ENCODE data around the gene PXK. TPM values are rescaled to one million over a fixed set of nuclear protein-coding genes. Genes with fewer than 3 reads are reported as not detected.
A peak's percentile ranks its signal among the peaks of the same experiment; 100 is the strongest.
"Not testable (repeated sequence)": the region's sequence is repeated elsewhere in the genome, so short reads cannot be mapped to it uniquely, and the experiment has no call there.

Gene PXK
- total RNA-seq (2014; rRNA removed; shearing (Covaris generic)) = 9.3 and 15.2 TPM in 2 replicates

GRCh38 chr3:58332575-58333188 is at the start of gene PXK:
TSS of gene PXK (plus strand) at chr3:58332892. CDS start at chr3:58332989, 97 bp downstream.
- peak; percentile 21 for DNase-seq (ENCODE audit: low spot score)

DNA sequence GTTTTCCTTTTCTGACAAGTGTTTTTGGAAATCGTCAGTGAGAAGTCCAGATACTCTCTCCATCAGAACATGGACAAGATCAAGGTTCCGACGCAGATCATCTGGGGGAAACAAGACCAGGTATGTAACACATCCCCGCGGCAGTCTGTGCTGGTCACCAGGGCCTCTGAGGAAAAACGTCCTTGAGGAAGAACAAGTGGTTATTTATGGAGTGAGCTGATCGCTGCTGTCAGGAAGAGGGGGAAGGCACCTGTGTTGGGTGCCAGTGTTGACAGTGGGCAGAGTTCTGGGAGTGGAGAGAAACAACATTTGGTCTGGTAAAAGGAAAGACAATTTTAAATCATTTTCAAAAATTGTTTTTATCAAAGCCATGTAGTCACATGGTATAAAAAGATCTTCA is 47.4 kb upstream of the PXK start:
- DNase-seq (ENCODE audit: low spot score) = no peak

- no peak for DNase-seq (ENCODE audit: low spot score)
Measured at GRCh38 chr3:58287354-58287753, 45.3 kb upstream of the PXK start.

- DNase-seq (ENCODE audit: low spot score) = no peak
Measured at GRCh38 chr3:58288011-58288728, 44.5 kb upstream of the PXK start.

DNA sequence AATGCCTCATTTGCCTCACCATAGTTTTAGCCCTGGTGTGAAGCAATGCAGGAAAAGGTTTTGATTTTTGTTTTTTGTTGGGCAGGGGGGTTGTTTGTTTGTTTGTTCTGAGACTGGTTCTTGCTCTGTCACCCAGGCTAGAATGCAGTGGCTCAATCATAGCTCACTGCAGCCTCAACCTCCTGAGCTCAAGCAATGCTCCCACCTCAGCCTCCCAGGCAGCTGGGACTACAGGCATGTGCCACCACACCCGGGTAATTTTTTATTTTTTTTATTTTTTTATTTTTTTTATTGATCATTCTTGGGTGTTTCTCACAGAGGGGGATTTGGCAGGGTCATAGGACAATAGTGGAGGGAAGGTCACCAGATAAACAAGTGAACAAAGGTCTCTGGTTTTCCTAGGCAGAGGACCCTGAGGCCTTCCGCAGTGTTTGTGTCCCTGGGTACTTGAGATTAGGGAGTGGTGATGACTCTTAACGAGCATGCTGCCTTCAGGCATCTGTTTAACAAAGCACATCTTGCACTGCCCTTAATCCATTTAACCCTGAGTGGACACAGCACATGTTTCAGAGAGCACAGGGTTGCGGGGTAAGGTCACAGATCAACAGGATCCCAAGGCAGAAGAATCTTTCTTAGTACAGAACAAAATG is 43.6 kb upstream of the PXK start:
- DNase-seq (ENCODE audit: low spot score) = not testable (repeated sequence)

GRCh38 chr3:58290446-58290845 is 42.2 kb upstream of the PXK start:
- not testable (repeated sequence) for DNase-seq (ENCODE audit: low spot score)

DNA sequence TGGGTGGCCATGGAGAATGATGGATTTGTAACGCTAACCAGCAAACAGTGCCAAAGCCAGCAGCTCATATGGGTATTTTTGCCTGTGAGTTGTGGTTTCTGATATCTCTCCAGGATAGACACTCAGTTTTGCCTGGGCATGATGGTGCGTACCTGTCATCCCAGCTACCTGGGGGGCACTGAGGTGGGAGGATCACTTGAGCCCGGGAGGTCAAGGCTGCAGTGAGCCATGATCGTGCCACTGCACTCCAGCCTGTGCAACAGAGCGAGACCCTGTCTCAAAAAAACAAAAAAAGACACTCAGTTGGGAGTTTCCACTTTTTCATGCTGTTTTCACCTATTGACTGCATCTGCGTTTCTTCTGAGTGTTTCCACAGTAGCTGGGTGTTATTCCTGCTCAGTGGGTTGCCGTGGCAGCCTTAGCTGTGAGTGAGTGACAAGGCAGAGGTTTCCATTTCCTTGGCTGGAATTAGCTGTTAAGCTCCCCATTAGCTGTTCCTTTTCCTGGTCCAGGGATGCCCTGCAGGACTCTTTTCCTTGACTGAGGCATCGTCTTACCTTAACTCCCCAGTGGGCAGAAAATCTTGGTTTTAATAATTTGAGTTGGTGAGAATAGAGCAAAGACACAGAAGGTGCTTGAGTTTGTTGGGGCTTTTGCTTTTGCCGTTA is 40.9 kb upstream of the PXK start:
- no peak for DNase-seq (ENCODE audit: low spot score)

DNA sequence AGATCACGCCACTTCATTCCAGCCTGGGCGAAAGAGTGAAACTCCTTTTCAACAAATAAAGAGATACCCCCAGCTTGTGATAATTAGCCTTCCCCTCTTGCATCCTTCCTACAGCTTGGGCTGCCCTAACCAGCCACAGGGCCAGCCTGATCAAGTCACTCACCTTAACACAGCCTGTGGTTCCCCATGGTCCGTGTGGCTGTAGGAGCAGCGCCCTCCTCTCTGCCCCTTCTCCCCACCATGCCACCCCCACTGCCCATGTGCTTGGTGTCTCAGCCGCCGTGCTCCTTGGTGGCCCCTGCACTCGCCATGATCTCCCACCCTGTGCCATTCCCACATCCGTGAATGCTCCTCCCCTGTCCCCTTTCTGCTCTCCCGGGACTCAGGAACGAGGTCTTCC is 39.8 kb upstream of the PXK start:
- DNase-seq (ENCODE audit: low spot score) = no peak

GRCh38 chr3:58293516-58293915 is 39.2 kb upstream of the PXK start:
- no peak for DNase-seq (ENCODE audit: low spot score)

GRCh38 chr3:58296269-58296668 is 36.4 kb upstream of the PXK start:
- no peak for DNase-seq (ENCODE audit: low spot score)

GRCh38 chr3:58296843-58297242 is 35.8 kb upstream of the PXK start:
- no peak for DNase-seq (ENCODE audit: low spot score)

- no peak for DNase-seq (ENCODE audit: low spot score)
Measured at GRCh38 chr3:58298190-58298589, 34.5 kb upstream of the PXK start.

- DNase-seq (ENCODE audit: low spot score) = no peak
Measured at GRCh38 chr3:58299075-58299474, 33.6 kb upstream of the PXK start.

DNA sequence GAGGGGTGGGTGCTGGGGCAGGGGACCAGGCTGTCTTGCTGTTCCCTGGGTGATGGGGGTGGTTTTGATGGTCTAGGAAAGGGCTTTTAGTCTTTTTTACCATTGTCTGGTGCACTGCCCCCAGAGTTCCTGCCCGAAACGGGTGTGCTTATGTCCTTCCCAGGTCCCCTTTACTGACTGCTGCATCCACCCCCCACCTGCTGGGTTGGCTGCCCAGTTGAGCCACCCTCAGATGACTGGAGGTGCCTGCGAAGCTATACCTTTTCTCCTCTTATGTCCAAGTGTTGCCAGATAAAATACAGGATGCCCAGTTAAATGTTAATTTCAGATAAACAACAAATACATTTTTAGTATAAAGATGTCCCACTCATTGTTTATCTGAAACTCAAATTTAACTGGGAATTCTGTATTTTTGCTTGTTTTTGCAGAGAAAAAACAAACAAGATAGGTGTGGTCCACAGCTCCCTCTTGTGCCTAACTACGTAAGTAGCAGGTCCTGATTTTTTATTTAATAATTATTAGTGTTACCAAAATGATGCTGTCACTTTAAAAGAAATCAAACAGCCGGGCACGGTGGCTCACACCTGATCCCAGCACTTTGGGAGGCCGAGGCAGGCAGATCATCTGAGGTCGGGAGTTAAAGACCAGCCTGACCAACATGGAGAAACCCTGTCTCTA is 32.7 kb upstream of the PXK start:
- DNase-seq (ENCODE audit: low spot score) = peak; percentile 22

GRCh38 chr3:58305882-58306711 is 26.6 kb upstream of the PXK start, which contains the start of the genes HTD2 and RPP14:
TSS of gene HTD2 (plus strand) at chr3:58306520. CDS start at chr3:58317614, 11,094 bp downstream.
TSS of gene RPP14 (plus strand) at chr3:58306245. CDS start at chr3:58310330, 4,085 bp downstream.
- DNase-seq (ENCODE audit: low spot score) = peak; percentile 89

DNA sequence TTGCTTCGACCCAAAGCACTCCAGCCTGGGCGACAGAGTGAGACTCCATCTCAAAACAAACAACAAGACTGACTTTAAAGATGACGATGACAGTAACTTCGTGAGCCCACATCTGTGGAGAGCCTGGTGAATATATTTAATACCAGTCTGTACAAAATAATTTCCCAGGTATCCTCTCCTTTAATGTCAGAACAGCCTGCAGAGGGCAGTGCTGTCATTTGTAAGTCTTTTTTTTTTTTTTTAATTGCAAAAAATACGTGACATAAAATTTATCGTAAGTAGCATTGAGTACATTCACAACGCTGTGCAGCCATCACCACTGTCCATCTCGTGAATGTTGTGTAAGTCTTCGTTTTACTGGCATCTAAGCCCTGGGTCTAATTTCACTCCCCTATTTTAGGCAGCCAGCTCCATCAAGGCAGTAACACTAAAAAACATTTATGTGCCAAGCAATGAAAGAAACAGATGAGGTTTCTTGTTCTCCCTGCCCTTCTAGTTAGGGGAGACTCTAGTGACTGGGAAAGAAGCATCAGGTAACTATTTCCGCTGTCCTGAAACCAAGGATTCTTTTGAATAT is 25.0 kb upstream of the PXK start:
- peak; percentile 24 for DNase-seq (ENCODE audit: low spot score)

DNA sequence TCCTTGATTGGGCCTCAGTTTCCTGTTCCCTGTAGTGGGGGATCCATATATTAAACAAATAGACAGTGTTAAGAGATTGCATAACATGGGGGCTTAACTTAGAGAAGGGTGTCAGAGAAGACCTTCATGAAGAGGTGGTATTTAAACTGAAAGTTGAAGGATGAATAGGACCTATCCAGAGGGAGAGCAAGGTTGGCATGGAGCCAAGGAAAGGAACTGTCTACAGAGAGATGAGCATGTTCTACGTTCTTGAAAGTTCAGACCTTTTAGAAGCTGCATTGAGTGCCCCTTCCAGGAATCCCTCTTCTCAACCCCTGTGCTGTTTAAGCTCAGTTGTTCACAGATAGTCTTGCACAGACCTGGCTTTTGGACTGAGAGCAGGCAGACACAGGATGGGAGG is 24.0 kb upstream of the PXK start:
- no peak for DNase-seq (ENCODE audit: low spot score)

DNA sequence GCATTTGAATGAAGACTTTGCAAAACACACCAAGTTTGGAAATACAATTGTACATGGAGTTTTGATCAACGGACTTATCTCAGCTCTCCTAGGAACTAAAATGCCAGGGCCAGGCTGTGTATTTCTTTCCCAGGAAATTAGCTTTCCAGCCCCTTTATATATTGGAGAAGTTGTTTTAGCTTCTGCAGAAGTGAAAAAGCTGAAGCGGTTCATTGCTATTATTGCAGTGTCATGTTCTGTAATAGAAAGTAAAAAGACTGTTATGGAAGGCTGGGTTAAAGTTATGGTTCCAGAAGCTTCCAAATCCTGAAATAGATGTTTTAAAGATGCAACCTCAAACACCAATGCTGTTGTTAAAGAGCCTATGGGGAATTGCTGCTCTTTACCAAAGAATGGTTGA is 14.9 kb upstream of the PXK start:
- no peak for DNase-seq (ENCODE audit: low spot score)

DNA sequence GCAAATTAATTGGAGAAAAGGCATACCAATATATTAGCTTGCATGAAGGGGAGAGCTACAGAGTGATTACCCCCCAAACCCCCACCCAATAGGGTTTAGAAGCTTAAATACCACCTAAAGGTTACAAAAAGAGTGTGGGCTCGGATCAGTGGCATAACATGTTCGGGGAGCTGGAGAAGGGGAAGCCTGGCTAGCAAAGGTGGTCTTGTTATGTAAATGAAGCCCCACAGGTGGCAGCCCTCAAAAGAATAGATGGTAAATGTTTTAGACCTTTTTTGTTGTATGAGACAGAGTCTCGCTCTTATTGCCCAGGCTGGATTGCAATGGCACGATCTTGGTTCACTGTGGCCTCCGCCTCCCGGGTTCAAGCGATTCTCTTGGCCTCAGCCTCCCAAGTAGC is 10.9 kb upstream of the PXK start:
- DNase-seq (ENCODE audit: low spot score) = no peak

- no peak for DNase-seq (ENCODE audit: low spot score)
Measured at GRCh38 chr3:58322793-58323192, 9.9 kb upstream of the PXK start.

Data from A172 (cell line).